Neural crest cell (in vitro differentiated cells): ENCODE measurements around the gene ATG3. TPM values are rescaled to one million over a fixed set of nuclear protein-coding genes. Genes with fewer than 3 reads are reported as not detected.

Experiments
- DNase-seq: peaks from one replicate; pipeline ENCODE4 v3.0.0; 2021; ENCODE audit warnings: low read depth, mixed read lengths, low spot score
- H3K27ac Mint-ChIP-seq: one replicate; pipeline ENCODE4 v1.8.0; 2021; ENCODE audit warnings: mild to moderate bottlenecking, mixed read lengths; ENCODE audit not compliant: unreplicated experiment
- H3K27me3 Mint-ChIP-seq: 2 replicates; pipeline ENCODE4 v1.8.0; 2021; ENCODE audit warnings: low read depth, mild to moderate bottlenecking, mixed read lengths
- H3K36me3 Mint-ChIP-seq: 2 replicates; pipeline ENCODE4 v1.8.0; 2021; ENCODE audit warnings: low read depth, mild to moderate bottlenecking, mixed read lengths
- H3K4me1 Mint-ChIP-seq: 2 replicates; pipeline ENCODE4 v1.8.0; 2021; ENCODE audit warnings: mixed read lengths
- H3K4me3 Mint-ChIP-seq: one replicate; pipeline ENCODE4 v1.8.0; 2021; ENCODE audit warnings: mild to moderate bottlenecking, mixed read lengths
- H3K9me3 Mint-ChIP-seq: 2 replicates; pipeline ENCODE4 v1.8.0; 2021; ENCODE audit warnings: mixed read lengths
- CTCF ChIP-seq: fragments of 200-600 bp; sonication (generic); conservative IDR thresholded peaks from 2 replicates; pipeline ENCODE4 v1.5.0; 2021; ENCODE audit warnings: antibody characterized with exemption, mild to moderate bottlenecking
- total RNA-seq: library from RNA; stranded (reverse); gene quantifications from 2 replicates; pipeline ENCODE4 v1.2.1, GENCODE V29; 2021

ATG3 gene
- total RNA-seq, 1 donor from 2014 or later: 46.1 TPM

GRCh38 chr3:112593258-112593657 lies 31.5 kb upstream of the ATG3 start:
- H3K27me3 Mint-ChIP-seq: no peaks in the 10 kb centered on the region
- no peak for DNase-seq
- no peak overlapping the region for H3K27ac Mint-ChIP-seq
- H3K9me3 Mint-ChIP-seq: peaks cover 3% of the 10 kb centered on the region
- no peak overlapping the region for H3K4me3 Mint-ChIP-seq
- peaks cover 38% of the 10 kb centered on the region for H3K36me3 Mint-ChIP-seq
- H3K4me1 Mint-ChIP-seq: peaks cover 4% of the 10 kb centered on the region
- TF ChIP-seq CTCF: no peak

- Mint-ChIP-seq H3K4me3 (no peak overlapping the region), H3K9me3 (peaks cover under 1% of the 10 kb centered on the region), H3K36me3 (peaks cover 23% of the 10 kb centered on the region), H3K4me1 (peaks cover 2% of the 10 kb centered on the region), H3K27me3 (no peaks in the 10 kb centered on the region), H3K27ac (no peak overlapping the region)
- TF ChIP-seq CTCF: no peak
- no peak for DNase-seq
These were observed 25.6 kb upstream of the ATG3 start for GRCh38 chr3:112587336-112587735.

- Mint-ChIP-seq H3K4me3 (no peak overlapping the region), H3K36me3 (peaks cover 18% of the 10 kb centered on the region), H3K4me1 (no peaks in the 10 kb centered on the region), H3K9me3 (no peaks in the 10 kb centered on the region), H3K27ac (no peak overlapping the region), H3K27me3 (no peaks in the 10 kb centered on the region)
- DNase-seq: no peak
- no peak for TF ChIP-seq CTCF
These were observed 24.0 kb upstream of the ATG3 start for GRCh38 chr3:112585782-112586181.

- no peak for TF ChIP-seq CTCF
- no peak overlapping the region for H3K27ac Mint-ChIP-seq
- no peaks in the 10 kb centered on the region for H3K9me3 Mint-ChIP-seq
- no peak for DNase-seq
- no peaks in the 10 kb centered on the region for H3K27me3 Mint-ChIP-seq
- H3K4me3 Mint-ChIP-seq: no peak overlapping the region
- H3K36me3 Mint-ChIP-seq: peaks cover 9% of the 10 kb centered on the region
- H3K4me1 Mint-ChIP-seq: no peaks in the 10 kb centered on the region
These were observed 21.3 kb upstream of the ATG3 start for GRCh38 chr3:112583105-112583504.

- no peaks in the 10 kb centered on the region for H3K9me3 Mint-ChIP-seq
- peak; percentile 78 for TF ChIP-seq CTCF
- peak; percentile 29 for DNase-seq
- H3K27ac Mint-ChIP-seq: no peak overlapping the region
- H3K4me3 Mint-ChIP-seq: no peak overlapping the region
- no peaks in the 10 kb centered on the region for H3K4me1 Mint-ChIP-seq
- H3K27me3 Mint-ChIP-seq: no peaks in the 10 kb centered on the region
- H3K36me3 Mint-ChIP-seq: peaks cover 5% of the 10 kb centered on the region
These were observed 20.6 kb upstream of the ATG3 start for GRCh38 chr3:112582244-112582874.

GRCh38 chr3:112579697-112580096 lies 17.9 kb upstream of the ATG3 start:
- no peaks in the 10 kb centered on the region for H3K4me1 Mint-ChIP-seq
- no peak overlapping the region for H3K4me3 Mint-ChIP-seq
- peaks cover 7% of the 10 kb centered on the region for H3K36me3 Mint-ChIP-seq
- no peak for DNase-seq
- H3K9me3 Mint-ChIP-seq: no peaks in the 10 kb centered on the region
- H3K27me3 Mint-ChIP-seq: no peaks in the 10 kb centered on the region
- TF ChIP-seq CTCF: no peak
- H3K27ac Mint-ChIP-seq: no peak overlapping the region
